Hepatocyte (in vitro differentiated cells): ENCODE measurements around the gene KRTAP4-9. TPM values are rescaled to one million over a fixed set of nuclear protein-coding genes. Genes with fewer than 3 reads are reported as not detected.
"Not testable (repeated sequence)": the region's sequence is repeated elsewhere in the genome, so short reads cannot be mapped to it uniquely, and the experiment has no call there.

ENCODE experiments used
- DNase-seq: peaks from one replicate; pipeline ENCODE4 v3.0.0-alpha.2; 2016; ENCODE audit warnings: low spot score
- H2AFZ ChIP-seq: fragments of 200-600 bp; sonication (generic); 2 replicates; pipeline ENCODE4 v1.6.0; 2016; ENCODE audit warnings: antibody characterized with exemption, mild to moderate bottlenecking
- H3K27ac ChIP-seq: fragments of 200-600 bp; sonication (generic); 2 replicates; pipeline ENCODE4 v1.5.1; 2016; ENCODE audit warnings: mild to moderate bottlenecking
- H3K27me3 ChIP-seq: fragments of 200-600 bp; sonication (generic); 2 replicates; pipeline ENCODE4 v1.6.1; 2016
- H3K36me3 ChIP-seq: fragments of 200-600 bp; sonication (generic); replicated peaks from 2 replicates; pipeline ENCODE4 v1.5.1; 2016; ENCODE audit warnings: low read depth; ENCODE audit not compliant: insufficient read depth
- H3K4me1 ChIP-seq: fragments of 200-600 bp; sonication (generic); 2 replicates; pipeline ENCODE4 v1.5.1; 2016; ENCODE audit warnings: mild to moderate bottlenecking, moderate library complexity; ENCODE audit not compliant: insufficient read depth
- H3K4me2 ChIP-seq: fragments of 200-600 bp; sonication (generic); 2 replicates; pipeline ENCODE4 v1.6.0; 2016
- H3K4me3 ChIP-seq: fragments of 200-600 bp; sonication (generic); 2 replicates; pipeline ENCODE4 v1.5.1; 2016; ENCODE audit warnings: mild to moderate bottlenecking
- H3K79me2 ChIP-seq: fragments of 200-600 bp; sonication (generic); 2 replicates; pipeline ENCODE4 v1.6.0; 2017; ENCODE audit warnings: mild to moderate bottlenecking
- H3K9me2 ChIP-seq: fragments of 200-600 bp; sonication (generic); replicated peaks from 2 replicates; pipeline ENCODE4 v1.6.0; 2017; ENCODE audit warnings: mild to moderate bottlenecking; ENCODE audit not compliant: insufficient read depth
- H3K9me3 ChIP-seq: fragments of 200-600 bp; sonication (generic); 2 replicates; pipeline ENCODE4 v1.5.1; 2016; ENCODE audit warnings: low read depth, mild to moderate bottlenecking
- H4K20me1 ChIP-seq: fragments of 200-600 bp; sonication (generic); 2 replicates; pipeline ENCODE4 v1.6.0; 2016; ENCODE audit warnings: mild to moderate bottlenecking; ENCODE audit not compliant: insufficient read depth, poor library complexity, severe bottlenecking
- EZH2 ChIP-seq: fragments of 200-600 bp; sonication (generic); IDR thresholded peaks from 2 replicates; pipeline ENCODE4 v1.6.1; 2016; ENCODE audit warnings: antibody characterized with exemption, mild to moderate bottlenecking, borderline replicate concordance
- EZH2phosphoT487 ChIP-seq: fragments of 200-600 bp; sonication (generic); IDR thresholded peaks from one replicate; pipeline ENCODE4 v1.6.1; 2018; ENCODE audit warnings: antibody characterized with exemption, mild to moderate bottlenecking, low read depth, moderate library complexity; ENCODE audit not compliant: unreplicated experiment, severe bottlenecking
- WGBS: methylation state at CpG from one replicate; pipeline ENCODE4 v1.1.6; 2016; ENCODE audit warnings: low lambda C conversion rate; ENCODE audit errors: missing lambda C conversion rate; 5-methylcytosine and 5-hydroxymethylcytosine counted together
- polyA plus RNA-seq: library from polyadenylated mRNA; unstranded; fragments of >200 nt; fragmentation: Nextera tagmentation; extraction: Ambion mirVana; gene quantifications from 2 replicates; pipeline ENCODE4 v1.2.1, GENCODE V29; 2016
- total RNA-seq: library from RNA; depleted of rRNA; stranded (reverse); fragments of >200 nt; gene quantifications from 2 replicates; pipeline ENCODE4 v1.2.3, GENCODE V29; 2014
- TF ChIP-seq, protein P1 (sequence below): fragments of 200-600 bp; sonication (generic); IDR thresholded peaks from 2 replicates; pipeline ENCODE4 v1.5.1; 2016; ENCODE audit warnings: antibody characterized with exemption, mild to moderate bottlenecking; ENCODE audit not compliant: poor library complexity

The KRTAP4-9 gene
- total and polyA plus RNA-seq, 2 experiments from 2014 or later, result not detected

DNA sequence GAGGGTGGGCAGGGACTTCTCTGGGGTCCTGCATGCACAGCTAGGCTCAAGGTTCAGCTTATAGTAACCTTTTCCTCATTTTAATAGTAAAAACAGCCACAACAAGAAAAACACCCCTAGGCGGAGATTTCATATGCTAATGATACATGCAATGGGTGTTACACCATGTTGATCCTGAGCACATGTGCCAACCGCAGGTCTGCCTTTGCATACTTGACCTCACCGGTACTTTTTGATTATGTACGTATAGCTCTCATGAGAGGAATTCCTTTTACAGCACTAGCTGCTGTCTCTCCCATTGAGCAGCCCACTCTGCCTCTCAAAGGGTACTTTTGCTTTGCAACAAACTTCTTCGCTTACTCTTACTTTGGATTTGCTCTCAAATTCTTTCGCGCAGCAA lies 9.1 kb upstream of the KRTAP4-9 start:
- H3K4me1 ChIP-seq, result no peaks in the 10 kb centered on the region
- no peak overlapping the region for H3K27ac ChIP-seq
- H3K4me3 ChIP-seq, result no peak overlapping the region
- H3K9me3 ChIP-seq, result no peaks in the 10 kb centered on the region
- H3K79me2 ChIP-seq, result no peaks in the 10 kb centered on the region
- H3K9me2 ChIP-seq, result no peaks in the 10 kb centered on the region
- TF ChIP-seq EZH2phosphoT487 (no peak), EZH2 (no peak)
- TF ChIP-seq, protein P1, sequence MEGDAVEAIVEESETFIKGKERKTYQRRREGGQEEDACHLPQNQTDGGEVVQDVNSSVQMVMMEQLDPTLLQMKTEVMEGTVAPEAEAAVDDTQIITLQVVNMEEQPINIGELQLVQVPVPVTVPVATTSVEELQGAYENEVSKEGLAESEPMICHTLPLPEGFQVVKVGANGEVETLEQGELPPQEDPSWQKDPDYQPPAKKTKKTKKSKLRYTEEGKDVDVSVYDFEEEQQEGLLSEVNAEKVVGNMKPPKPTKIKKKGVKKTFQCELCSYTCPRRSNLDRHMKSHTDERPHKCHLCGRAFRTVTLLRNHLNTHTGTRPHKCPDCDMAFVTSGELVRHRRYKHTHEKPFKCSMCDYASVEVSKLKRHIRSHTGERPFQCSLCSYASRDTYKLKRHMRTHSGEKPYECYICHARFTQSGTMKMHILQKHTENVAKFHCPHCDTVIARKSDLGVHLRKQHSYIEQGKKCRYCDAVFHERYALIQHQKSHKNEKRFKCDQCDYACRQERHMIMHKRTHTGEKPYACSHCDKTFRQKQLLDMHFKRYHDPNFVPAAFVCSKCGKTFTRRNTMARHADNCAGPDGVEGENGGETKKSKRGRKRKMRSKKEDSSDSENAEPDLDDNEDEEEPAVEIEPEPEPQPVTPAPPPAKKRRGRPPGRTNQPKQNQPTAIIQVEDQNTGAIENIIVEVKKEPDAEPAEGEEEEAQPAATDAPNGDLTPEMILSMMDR, result no peak
- DNase-seq, result no peak
- WGBS, result 92% methylated on average over 7 of the region's 7 CpGs
- H3K4me2 ChIP-seq, result no peak overlapping the region
- no peaks in the 10 kb centered on the region for H3K36me3 ChIP-seq
- H4K20me1 ChIP-seq, result no peaks in the 10 kb centered on the region
- H3K27me3 ChIP-seq, result no peaks in the 10 kb centered on the region
- no peak overlapping the region for H2AFZ ChIP-seq

DNA sequence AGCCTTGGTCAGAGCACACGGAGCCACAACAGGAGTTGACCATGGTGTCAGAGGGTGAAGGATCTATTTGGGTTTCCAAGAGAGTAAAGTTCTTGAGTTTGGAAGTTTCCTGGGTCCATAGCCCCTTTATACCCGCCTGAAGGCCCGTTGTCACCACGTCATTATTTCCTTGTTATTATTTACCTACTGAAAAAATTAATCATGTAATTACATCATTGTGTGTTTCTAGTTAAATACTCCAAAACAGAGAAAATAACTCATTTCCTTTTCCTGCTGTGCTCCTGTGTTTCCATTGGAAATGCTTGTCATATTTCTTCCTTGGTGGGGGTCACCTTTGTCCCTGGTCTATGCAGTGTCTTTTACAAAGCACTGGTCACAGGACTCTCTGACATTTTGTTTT lies 7.1 kb upstream of the KRTAP4-9 start, which contains the start of gene KRTAP4-8:
TSS of gene KRTAP4-8 (minus strand) at position 101 of the 400 bp plus-strand sequence. CDS start at position 43, 58 bp downstream.
- H3K36me3 ChIP-seq, result no peaks in the 10 kb centered on the region
- no peaks in the 10 kb centered on the region for H3K79me2 ChIP-seq
- no peak for DNase-seq
- H3K4me1 ChIP-seq, result no peaks in the 10 kb centered on the region
- no peak within 1 kb of the TSS for H3K4me2 ChIP-seq
- WGBS, result 93% methylated on average over 4 of the region's 4 CpGs
- TF ChIP-seq EZH2phosphoT487 (no peak), EZH2 (no peak)
- TF ChIP-seq, protein P1, result no peak
- H3K27ac ChIP-seq, result no peak within 1 kb of the TSS
- H2AFZ ChIP-seq, result no peak within 1 kb of the TSS
- H3K9me2 ChIP-seq, result no peaks in the 10 kb centered on the region
- no peak within 1 kb of the TSS for H3K4me3 ChIP-seq
- H3K9me3 ChIP-seq, result no peaks in the 10 kb centered on the region
- no peaks in the 10 kb centered on the region for H3K27me3 ChIP-seq
- H4K20me1 ChIP-seq, result no peaks in the 10 kb centered on the region

DNA sequence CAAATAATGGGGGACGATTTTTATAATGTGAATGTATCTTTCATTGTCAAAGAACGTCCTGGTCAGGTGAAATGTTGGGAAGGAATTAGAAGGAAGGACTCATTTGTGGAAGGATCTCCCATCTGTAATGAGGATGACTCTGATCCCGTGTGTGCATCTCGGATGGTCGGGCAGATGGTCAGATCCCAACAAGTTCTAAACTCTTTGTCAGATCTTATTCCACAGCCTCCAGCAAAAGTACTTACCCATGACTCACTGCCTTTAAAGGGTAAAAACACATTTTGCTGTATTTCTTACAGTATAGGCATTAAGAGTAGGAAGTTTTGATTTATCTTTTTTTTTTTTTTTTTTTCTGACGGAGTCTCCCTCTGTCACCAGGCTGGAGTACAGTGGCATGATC lies 6.7 kb upstream of the KRTAP4-9 start:
- H3K4me3 ChIP-seq, result no peak overlapping the region
- H3K9me2 ChIP-seq, result no peaks in the 10 kb centered on the region
- no peak overlapping the region for H3K4me2 ChIP-seq
- TF ChIP-seq EZH2 (no peak), EZH2phosphoT487 (no peak)
- TF ChIP-seq, protein P1, result no peak
- no peak overlapping the region for H3K27ac ChIP-seq
- H3K9me3 ChIP-seq, result no peaks in the 10 kb centered on the region
- H4K20me1 ChIP-seq, result no peaks in the 10 kb centered on the region
- H3K36me3 ChIP-seq, result no peaks in the 10 kb centered on the region
- H3K27me3 ChIP-seq, result no peaks in the 10 kb centered on the region
- no peak for DNase-seq
- no peaks in the 10 kb centered on the region for H3K79me2 ChIP-seq
- 90% methylated on average over 6 of the region's 6 CpGs for WGBS
- H3K4me1 ChIP-seq, result no peaks in the 10 kb centered on the region
- no peak overlapping the region for H2AFZ ChIP-seq

DNA sequence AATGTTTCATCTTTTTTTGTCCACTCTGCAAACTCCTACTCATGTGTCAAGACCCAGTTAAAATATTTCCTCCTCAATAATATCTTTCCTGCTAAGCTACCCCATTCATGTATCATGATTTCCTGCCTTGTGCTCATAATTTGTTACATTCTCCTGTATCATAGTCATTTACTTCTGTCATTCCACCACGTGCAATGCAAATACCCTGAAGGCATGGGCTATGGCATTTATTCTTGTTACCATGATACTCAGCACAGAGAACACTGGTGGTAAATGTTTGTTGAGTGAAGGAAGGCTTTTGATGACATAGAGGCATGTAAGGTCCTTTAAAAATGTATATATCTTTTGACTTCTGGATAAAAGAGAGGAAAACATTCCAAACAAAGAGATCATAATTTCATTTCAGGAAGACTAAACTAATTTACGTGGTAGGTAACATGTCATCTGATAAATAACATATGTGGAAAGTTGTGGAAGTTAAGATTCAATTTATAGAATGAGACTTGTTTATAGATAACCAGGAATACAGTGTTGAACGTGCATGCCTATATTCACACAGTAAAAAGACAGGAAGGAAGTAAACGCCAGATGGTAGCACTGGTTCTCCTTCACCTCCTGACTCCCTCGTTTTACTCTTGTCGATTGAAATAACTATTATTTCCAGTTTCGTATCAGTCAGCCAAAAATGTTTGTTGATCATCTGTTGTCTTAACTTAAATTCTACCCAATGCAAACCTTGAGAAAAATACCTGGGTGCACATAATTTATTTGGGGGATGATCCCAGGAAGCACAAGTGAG lies 5.3 kb upstream of the KRTAP4-9 start:
- H3K79me2 ChIP-seq, H3K4me3 ChIP-seq, H3K4me1 ChIP-seq, H2AFZ ChIP-seq, H3K4me2 ChIP-seq, H4K20me1 ChIP-seq, H3K9me2 ChIP-seq, H3K9me3 ChIP-seq, H3K36me3 ChIP-seq, H3K27me3 ChIP-seq, H3K27ac ChIP-seq: not testable (repeated sequence)
- peak; percentile 15 for DNase-seq
- 65% methylated on average over 7 of the region's 7 CpGs for WGBS
